PC-9 (cell line): ENCODE results near the gene PRKG1. TPM values are rescaled to one million over a fixed set of nuclear protein-coding genes. Genes with fewer than 3 reads are reported as not detected.

Experiments used
- BruUV-seq: library from RNA; stranded (reverse); fragments of 400-500 nt; replicated peaks from 2 replicates; lab custom pipeline; 2021; lab: Mats Ljungman, UMichigan
- CTCF ChIA-PET: fragments of 300-600 bp; sonication (Branson Sonifier 250); formaldehyde crosslinking; loops from one replicate; lab custom pipeline; 2022; ENCODE audit warnings: antibody characterized with exemption; lab: Charles Lee
- POLR2A ChIA-PET: fragments of 300-600 bp; sonication (Branson Sonifier 250); formaldehyde crosslinking; loops from one replicate; lab custom pipeline; 2022; ENCODE audit warnings: antibody characterized with exemption; ENCODE audit not compliant: unreplicated experiment; lab: Charles Lee
- DNase-seq, 2 experiments: peaks; one replicate each; pipeline versions ENCODE4 v3.0.0 to v3.0.0-alpha.2; 2015 to 2022; ENCODE audit warnings: mixed read lengths in 1 of 2
- H2AFZ ChIP-seq: fragments of 200-600 bp; sonication (generic); 2 replicates; pipeline ENCODE4 v1.8.1; 2017; ENCODE audit warnings: antibody characterized with exemption
- H3F3A ChIP-seq: fragments of 200-600 bp; sonication (generic); 2 replicates; pipeline ENCODE4 v1.8.1; 2017; ENCODE audit warnings: antibody characterized with exemption, mild to moderate bottlenecking, low read depth; ENCODE audit not compliant: insufficient read depth
- H3K27ac ChIP-seq: fragments of 200-600 bp; sonication (generic); 2 replicates; pipeline ENCODE4 v1.6.1; 2016; ENCODE audit warnings: mixed run types
- H3K27me3 ChIP-seq: fragments of 200-600 bp; sonication (generic); 2 replicates; pipeline ENCODE4 v1.6.1; 2016; ENCODE audit warnings: low read depth, mixed run types; ENCODE audit not compliant: insufficient read depth
- H3K36me3 ChIP-seq: fragments of 200-600 bp; sonication (generic); 2 replicates; pipeline ENCODE4 v1.6.1; 2016; ENCODE audit warnings: low read depth, mixed run types
- H3K4me1 ChIP-seq: fragments of 200-600 bp; sonication (generic); replicated peaks from 2 replicates; pipeline ENCODE4 v1.6.1; 2016; ENCODE audit warnings: mixed run types; ENCODE audit not compliant: insufficient read depth
- H3K4me2 ChIP-seq: fragments of 200-600 bp; sonication (generic); 2 replicates; pipeline ENCODE4 v1.6.1; 2017; ENCODE audit warnings: mixed run types
- H3K4me3 ChIP-seq: fragments of 200-600 bp; sonication (generic); 2 replicates; pipeline ENCODE4 v1.6.1; 2016; ENCODE audit warnings: mixed run types
- H3K79me2 ChIP-seq: fragments of 200-600 bp; sonication (generic); 2 replicates; pipeline ENCODE4 v1.6.1; 2017; ENCODE audit warnings: low read depth, mixed run types
- H3K9me2 ChIP-seq: fragments of 200-600 bp; sonication (generic); 2 replicates; pipeline ENCODE4 v1.8.1; 2017; ENCODE audit warnings: mild to moderate bottlenecking; ENCODE audit not compliant: insufficient read depth
- H3K9me3 ChIP-seq: fragments of 200-600 bp; sonication (generic); 2 replicates; pipeline ENCODE4 v1.8.1; 2016; ENCODE audit warnings: low read depth; ENCODE audit not compliant: insufficient read depth
- H4K20me1 ChIP-seq: fragments of 200-600 bp; sonication (generic); 2 replicates; pipeline ENCODE4 v1.8.1; 2017; ENCODE audit not compliant: insufficient read depth
- EZH2 ChIP-seq: fragments of 200-600 bp; sonication (generic); IDR thresholded peaks from 2 replicates; pipeline ENCODE4 v1.8.0; 2017; ENCODE audit warnings: antibody characterized with exemption, low read depth
- intact Hi-C: fragments of 100-400 bp; cut with micrococcal nuclease; formaldehyde crosslinking; loops from one replicate; pipeline ENCODE4 v1.10.0; 2022; ENCODE audit not compliant: unreplicated experiment
- total RNA-seq: library from RNA; stranded (reverse); gene quantifications from 2 replicates; pipeline ENCODE4 v1.2.3, GENCODE V29; 2021
- TF ChIP-seq, protein P1 (sequence below): fragments of 200-600 bp; sonication (generic); conservative IDR thresholded peaks from 2 replicates; pipeline ENCODE4 v1.6.1; 2017; ENCODE audit warnings: mixed run types, antibody characterized with exemption, mild to moderate bottlenecking, moderate library complexity

PRKG1 gene
- total RNA-seq, 1 experiment from 2014 or later, result 0.70 TPM

- no peak overlapping the region for H3K4me3 ChIP-seq
- BruUV-seq, result no TSS peak
- no peaks in the 10 kb centered on the region for H3K9me3 ChIP-seq
- DNase-seq, result no peak
- TF ChIP-seq, protein P1, sequence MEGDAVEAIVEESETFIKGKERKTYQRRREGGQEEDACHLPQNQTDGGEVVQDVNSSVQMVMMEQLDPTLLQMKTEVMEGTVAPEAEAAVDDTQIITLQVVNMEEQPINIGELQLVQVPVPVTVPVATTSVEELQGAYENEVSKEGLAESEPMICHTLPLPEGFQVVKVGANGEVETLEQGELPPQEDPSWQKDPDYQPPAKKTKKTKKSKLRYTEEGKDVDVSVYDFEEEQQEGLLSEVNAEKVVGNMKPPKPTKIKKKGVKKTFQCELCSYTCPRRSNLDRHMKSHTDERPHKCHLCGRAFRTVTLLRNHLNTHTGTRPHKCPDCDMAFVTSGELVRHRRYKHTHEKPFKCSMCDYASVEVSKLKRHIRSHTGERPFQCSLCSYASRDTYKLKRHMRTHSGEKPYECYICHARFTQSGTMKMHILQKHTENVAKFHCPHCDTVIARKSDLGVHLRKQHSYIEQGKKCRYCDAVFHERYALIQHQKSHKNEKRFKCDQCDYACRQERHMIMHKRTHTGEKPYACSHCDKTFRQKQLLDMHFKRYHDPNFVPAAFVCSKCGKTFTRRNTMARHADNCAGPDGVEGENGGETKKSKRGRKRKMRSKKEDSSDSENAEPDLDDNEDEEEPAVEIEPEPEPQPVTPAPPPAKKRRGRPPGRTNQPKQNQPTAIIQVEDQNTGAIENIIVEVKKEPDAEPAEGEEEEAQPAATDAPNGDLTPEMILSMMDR, result no peak
- TF ChIP-seq EZH2, result no peak
- ChIA-PET POLR2A (no interaction called here), CTCF (no interaction called here)
- no peaks in the 10 kb centered on the region for H4K20me1 ChIP-seq
- H3K79me2 ChIP-seq, result no peaks in the 10 kb centered on the region
- no peaks in the 10 kb centered on the region for H3K36me3 ChIP-seq
- H3F3A ChIP-seq, result no peaks in the 10 kb centered on the region
- no peak overlapping the region for H3K4me2 ChIP-seq
- intact Hi-C loops, result no loop called here
- H3K9me2 ChIP-seq, result no peaks in the 10 kb centered on the region
- H2AFZ ChIP-seq, result no peak overlapping the region
- H3K27me3 ChIP-seq, result no peaks in the 10 kb centered on the region
- no peak overlapping the region for H3K27ac ChIP-seq
- H3K4me1 ChIP-seq, result no peaks in the 10 kb centered on the region
Observed at GRCh38 chr10:51733057-51733456, 658.8 kb downstream of the PRKG1 start.

DNA sequence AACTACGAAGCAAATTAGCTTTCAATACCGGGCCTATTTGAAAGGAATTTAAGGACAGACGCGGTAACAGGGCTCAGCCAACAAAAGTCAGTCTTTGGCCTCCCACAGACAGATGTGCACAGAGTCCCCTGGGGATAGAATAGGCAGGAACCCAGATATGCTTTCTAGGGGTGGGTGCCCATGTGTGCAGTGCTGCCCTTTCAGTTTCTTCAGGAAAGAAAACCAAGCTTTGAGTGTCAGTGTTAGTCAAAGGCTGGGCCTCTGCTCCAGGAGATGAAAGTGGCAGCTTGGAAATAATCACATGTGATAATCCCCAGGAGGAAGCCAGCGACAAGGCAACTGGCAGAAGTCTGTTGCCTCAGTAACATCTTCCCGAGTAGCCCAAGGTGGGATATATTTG, 668.9 kb downstream of the PRKG1 start:
- POLR2A ChIA-PET, result no interaction called here
- H2AFZ ChIP-seq, result no peak overlapping the region
- BruUV-seq, result no TSS peak
- H3K4me1 ChIP-seq, result no peaks in the 10 kb centered on the region
- H3K9me2 ChIP-seq, result no peaks in the 10 kb centered on the region
- H3K27ac ChIP-seq, result no peak overlapping the region
- H3K79me2 ChIP-seq, result no peaks in the 10 kb centered on the region
- TF ChIP-seq, protein P1, result no peak
- TF ChIP-seq EZH2, result no peak
- no peaks in the 10 kb centered on the region for H3K36me3 ChIP-seq
- CTCF ChIA-PET, result no interaction called here
- DNase-seq, result no peak
- no peaks in the 10 kb centered on the region for H3F3A ChIP-seq
- H3K9me3 ChIP-seq, result no peaks in the 10 kb centered on the region
- no peaks in the 10 kb centered on the region for H3K27me3 ChIP-seq
- H3K4me2 ChIP-seq, result no peak overlapping the region
- no peaks in the 10 kb centered on the region for H4K20me1 ChIP-seq
- intact Hi-C loops, result no loop called here
- H3K4me3 ChIP-seq, result no peak overlapping the region

- BruUV-seq, result no TSS peak
Observed at GRCh38 chr10:51744235-51745000, 670.1 kb downstream of the PRKG1 start.

More at GRCh38 chr10:51744235-51745000, 670.1 kb downstream of the PRKG1 start:
- H4K20me1 ChIP-seq, result no peaks in the 10 kb centered on the region
- no peaks in the 10 kb centered on the region for H3F3A ChIP-seq
- no peaks in the 10 kb centered on the region for H3K36me3 ChIP-seq
- no peak for DNase-seq
- H3K9me2 ChIP-seq, result no peaks in the 10 kb centered on the region
- no peak for TF ChIP-seq EZH2
- TF ChIP-seq, protein P1, result no peak
- H2AFZ ChIP-seq, result no peak overlapping the region
- no peak overlapping the region for H3K27ac ChIP-seq
- intact Hi-C loops, result no loop called here
- no peak overlapping the region for H3K4me2 ChIP-seq
- H3K4me1 ChIP-seq, result no peaks in the 10 kb centered on the region
- H3K4me3 ChIP-seq, result no peak overlapping the region
- H3K79me2 ChIP-seq, result no peaks in the 10 kb centered on the region
- H3K27me3 ChIP-seq, result no peaks in the 10 kb centered on the region
- ChIA-PET POLR2A (no interaction called here), CTCF (no interaction called here)
- no peaks in the 10 kb centered on the region for H3K9me3 ChIP-seq
